HUES48 (cell line): Measurements from ENCODE around the gene GLIS1.

ENCODE experiments used
- H3K27ac ChIP-seq: one replicate; pipeline ENCODE4 v1.7.0; 2013; ENCODE audit warnings: low read depth, low read length, inconsistent platforms
- H3K27me3 ChIP-seq: 2 replicates; pipeline ENCODE4 v1.6.1; 2013; ENCODE audit warnings: mild to moderate bottlenecking, low read length; ENCODE audit not compliant: control insufficient read depth, insufficient read depth
- H3K36me3 ChIP-seq: 2 replicates; pipeline ENCODE4 v1.6.1; 2013; ENCODE audit warnings: low read length; ENCODE audit not compliant: control insufficient read depth, insufficient read depth
- H3K4me1 ChIP-seq: 2 replicates; pipeline ENCODE4 v1.6.1; 2013; ENCODE audit warnings: mild to moderate bottlenecking, low read length; ENCODE audit not compliant: control insufficient read depth, insufficient read depth
- H3K4me3 ChIP-seq: 2 replicates; pipeline ENCODE4 v1.5.1; 2013; ENCODE audit warnings: mild to moderate bottlenecking, low read depth, low read length
- H3K9ac ChIP-seq: 2 replicates; pipeline ENCODE4 v1.6.1; 2013; ENCODE audit warnings: mild to moderate bottlenecking, low read depth, low read length, moderate library complexity
- H3K9me3 ChIP-seq: 2 replicates; pipeline ENCODE4 v1.6.1; 2013; ENCODE audit warnings: low read length; ENCODE audit not compliant: control insufficient read depth, insufficient read depth

The GLIS1 gene

DNA sequence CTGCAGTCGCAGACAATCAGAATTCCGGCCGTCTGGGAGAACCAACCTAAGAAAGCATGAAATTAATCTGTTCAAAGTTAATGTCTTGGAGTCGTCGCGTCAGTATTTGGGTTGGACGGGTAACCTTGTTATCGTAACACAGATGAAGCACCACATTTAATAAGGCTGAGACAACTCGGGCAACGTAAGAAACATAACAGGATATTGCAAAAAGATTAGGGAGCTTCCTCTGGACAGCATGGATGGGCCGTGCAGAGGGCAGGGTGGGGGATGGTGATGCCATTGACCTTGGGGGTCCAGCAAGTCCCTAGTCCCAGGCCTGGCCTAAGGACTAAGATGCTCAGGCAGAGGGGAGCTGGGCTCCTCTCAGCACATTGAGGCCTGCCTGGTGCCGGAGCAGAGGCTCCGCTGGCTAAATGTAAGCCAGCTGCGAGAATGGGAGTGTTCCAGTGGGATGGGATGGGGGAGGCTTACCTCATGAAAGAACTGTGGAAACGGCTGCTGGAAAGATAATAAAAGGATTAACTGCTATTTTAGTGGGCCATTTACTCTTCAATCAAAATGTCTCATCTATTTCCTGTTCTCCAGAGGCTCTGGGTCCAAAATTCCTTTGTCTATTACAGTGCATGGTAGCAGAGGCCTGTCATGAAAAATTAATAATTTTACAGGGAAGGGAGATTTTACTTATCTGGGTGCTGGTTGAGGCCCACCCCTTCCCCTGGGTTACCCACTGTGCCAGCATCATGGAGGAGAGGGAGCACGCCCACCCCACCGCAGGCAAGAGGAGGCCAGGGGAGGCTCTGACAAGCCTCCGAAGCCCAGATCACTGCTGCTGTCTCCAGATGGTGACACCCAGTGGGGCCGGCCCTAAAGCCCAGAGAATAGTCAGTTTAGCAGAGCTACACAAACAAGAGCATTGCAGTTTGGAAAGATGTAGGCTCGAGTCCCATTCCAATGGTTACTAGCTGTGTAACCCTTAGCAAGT lies 148.1 kb downstream of the GLIS1 start:
- Histone ChIP-seq H3K27ac (no peak overlapping the region), H3K4me3 (no peak overlapping the region), H3K4me1 (peaks cover 7% of the 10 kb centered on the region; the same call in 1 of the 2 replicates), H3K27me3 (no peaks in the 10 kb centered on the region; the same call in 1 of the 2 replicates), H3K36me3 (no peaks in the 10 kb centered on the region), H3K9ac (no peak overlapping the region), H3K9me3 (no peaks in the 10 kb centered on the region)

- H3K9ac ChIP-seq, result no peak overlapping the region
- H3K9me3 ChIP-seq, result no peaks in the 10 kb centered on the region
- H3K4me1 ChIP-seq, result peaks cover 7% of the 10 kb centered on the region; the same call in 1 of the 2 replicates
- no peak overlapping the region for H3K4me3 ChIP-seq
- H3K36me3 ChIP-seq, result no peaks in the 10 kb centered on the region
- no peaks in the 10 kb centered on the region; the same call in 1 of the 2 replicates for H3K27me3 ChIP-seq
- H3K27ac ChIP-seq, result no peak overlapping the region
Measured at GRCh38 chr1:53590104-53590503, 148.9 kb downstream of the GLIS1 start.

- H3K36me3 ChIP-seq, result no peaks in the 10 kb centered on the region
- H3K4me3 ChIP-seq, result no peak overlapping the region
- no peaks in the 10 kb centered on the region; the same call in 1 of the 2 replicates for H3K27me3 ChIP-seq
- H3K27ac ChIP-seq, result no peak overlapping the region
- no peak overlapping the region for H3K9ac ChIP-seq
- no peaks in the 10 kb centered on the region for H3K9me3 ChIP-seq
- peaks cover 7% of the 10 kb centered on the region; the same call in 1 of the 2 replicates for H3K4me1 ChIP-seq
Measured at GRCh38 chr1:53589043-53589887, 149.7 kb downstream of the GLIS1 start.

DNA sequence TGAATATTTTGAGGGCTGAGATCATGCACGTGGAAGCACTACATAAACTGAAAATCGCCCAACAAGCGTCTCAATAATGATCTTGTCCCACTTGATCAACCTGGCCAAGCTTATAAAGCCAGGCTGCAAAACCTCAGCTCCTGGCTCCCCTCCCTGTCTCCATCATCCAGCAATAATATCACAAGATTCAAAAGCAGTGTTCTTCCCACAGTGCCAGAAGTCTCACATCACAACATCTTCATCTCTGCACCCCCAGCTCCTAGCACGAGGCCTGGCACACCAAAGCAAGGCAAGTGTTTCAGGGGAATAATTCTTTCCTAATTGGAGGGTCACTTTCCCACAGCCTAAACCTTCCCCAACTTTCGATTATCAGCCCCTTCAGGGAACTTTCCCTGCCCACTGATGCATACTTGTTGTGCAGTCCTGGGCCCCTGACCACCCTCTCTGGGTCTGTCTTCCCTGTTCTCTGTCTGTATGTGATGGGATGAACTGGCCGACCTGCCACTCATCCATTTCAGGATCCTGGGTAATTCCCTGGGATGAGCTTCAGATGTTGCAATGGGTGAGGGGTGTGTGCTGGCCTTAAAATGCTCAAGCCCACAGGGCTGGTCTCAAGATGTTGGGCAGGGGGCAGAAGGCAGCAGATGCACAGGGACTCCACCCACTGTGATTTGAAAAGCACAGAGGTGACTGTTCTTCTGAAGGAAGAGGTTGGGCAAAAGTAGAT lies 150.7 kb downstream of the GLIS1 start:
- no peaks in the 10 kb centered on the region for H3K9me3 ChIP-seq
- H3K36me3 ChIP-seq, result no peaks in the 10 kb centered on the region
- no peak overlapping the region for H3K9ac ChIP-seq
- no peaks in the 10 kb centered on the region for H3K27me3 ChIP-seq
- H3K27ac ChIP-seq, result no peak overlapping the region
- H3K4me1 ChIP-seq, result peaks cover 7% of the 10 kb centered on the region; the same call in 1 of the 2 replicates
- no peak overlapping the region for H3K4me3 ChIP-seq

GRCh38 chr1:53587252-53587988 lies 151.5 kb downstream of the GLIS1 start:
- no peak overlapping the region for H3K9ac ChIP-seq
- H3K9me3 ChIP-seq, result no peaks in the 10 kb centered on the region
- H3K4me3 ChIP-seq, result no peak overlapping the region
- peaks cover 7% of the 10 kb centered on the region; the same call in 1 of the 2 replicates for H3K4me1 ChIP-seq
- H3K36me3 ChIP-seq, result no peaks in the 10 kb centered on the region
- H3K27ac ChIP-seq, result no peak overlapping the region
- H3K27me3 ChIP-seq, result no peaks in the 10 kb centered on the region

DNA sequence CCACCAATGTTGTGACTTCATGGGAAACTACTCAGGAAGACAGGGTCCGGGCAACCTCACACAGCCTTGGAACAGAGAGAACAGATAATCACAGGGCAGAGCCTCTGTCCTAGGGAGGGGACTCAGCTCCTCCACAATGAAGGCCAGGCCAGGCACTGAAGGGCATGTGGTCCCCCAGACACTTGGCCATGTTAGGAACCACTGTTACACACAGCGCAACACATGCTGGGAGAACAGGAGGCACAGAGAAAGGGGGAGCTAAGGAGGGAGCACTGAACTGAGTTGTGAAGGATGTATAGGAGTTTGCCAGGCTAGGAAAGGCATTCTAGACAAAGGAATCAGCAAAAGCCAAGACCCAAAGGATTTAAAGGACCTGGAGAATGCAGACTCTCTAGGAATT lies 152.2 kb downstream of the GLIS1 start:
- H3K27me3 ChIP-seq, result no peaks in the 10 kb centered on the region
- no peaks in the 10 kb centered on the region for H3K9me3 ChIP-seq
- no peak overlapping the region for H3K9ac ChIP-seq

GRCh38 chr1:53585565-53585964 lies 153.4 kb downstream of the GLIS1 start:
- Histone ChIP-seq H3K4me3 (no peak overlapping the region), H3K9me3 (no peaks in the 10 kb centered on the region), H3K27ac (no peak overlapping the region), H3K36me3 (no peaks in the 10 kb centered on the region), H3K27me3 (no peaks in the 10 kb centered on the region), H3K9ac (no peak overlapping the region), H3K4me1 (peaks cover 4% of the 10 kb centered on the region; the same call in 1 of the 2 replicates)

More for the DNA sequence above, 152.2 kb downstream of the GLIS1 start:
- H3K4me3 ChIP-seq, result no peak overlapping the region
- H3K27ac ChIP-seq, result no peak overlapping the region
- H3K4me1 ChIP-seq, result peaks cover 7% of the 10 kb centered on the region; the same call in 1 of the 2 replicates
- H3K36me3 ChIP-seq, result no peaks in the 10 kb centered on the region

DNA sequence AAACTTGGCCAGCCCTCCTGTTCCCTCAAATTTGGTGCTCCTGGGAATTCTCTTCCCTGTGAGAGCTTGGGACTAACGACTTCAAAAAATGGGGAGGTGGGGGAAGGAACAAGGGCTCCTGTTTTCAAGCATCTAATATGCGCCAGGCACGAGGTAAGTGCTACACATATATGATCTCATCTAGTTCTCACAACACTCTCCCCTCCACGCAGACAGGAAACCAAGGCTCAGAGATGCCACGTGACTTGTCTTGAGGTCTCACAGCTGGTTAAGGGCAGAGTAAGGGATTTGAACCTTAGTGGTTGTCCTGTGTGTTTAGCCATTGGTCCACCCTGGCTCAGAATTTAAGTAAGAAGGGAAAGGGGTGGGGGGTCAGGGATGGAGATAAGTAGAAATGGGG lies 153.8 kb downstream of the GLIS1 start:
- no peaks in the 10 kb centered on the region for H3K27me3 ChIP-seq
- no peaks in the 10 kb centered on the region for H3K36me3 ChIP-seq
- no peaks in the 10 kb centered on the region for H3K4me1 ChIP-seq
- H3K27ac ChIP-seq, result no peak overlapping the region
- H3K4me3 ChIP-seq, result no peak overlapping the region
- H3K9ac ChIP-seq, result no peak overlapping the region
- H3K9me3 ChIP-seq, result no peaks in the 10 kb centered on the region

GRCh38 chr1:53584777-53585107 lies 154.2 kb downstream of the GLIS1 start:
- H3K9me3 ChIP-seq, result no peaks in the 10 kb centered on the region
- H3K4me3 ChIP-seq, result no peak overlapping the region
- no peaks in the 10 kb centered on the region for H3K27me3 ChIP-seq
- H3K4me1 ChIP-seq, result no peaks in the 10 kb centered on the region
- H3K9ac ChIP-seq, result no peak overlapping the region
- no peaks in the 10 kb centered on the region for H3K36me3 ChIP-seq
- H3K27ac ChIP-seq, result no peak overlapping the region
